Breast epithelium (tissue), 3 donors: ENCODE results near the gene RPP25.

Experiments
- CTCF ChIP-seq, 3 donors: fragments of 450-650 bp; IDR thresholded peaks; one replicate each; pipeline ENCODE4 v1.5.1; 2016 to 2017; ENCODE audit warnings: antibody characterized with exemption in 3 of 3, mild to moderate bottlenecking in 3 of 3, moderate library complexity in 3 of 3
- POLR2A ChIP-seq: fragments of 450-650 bp; IDR thresholded peaks from one replicate; pipeline ENCODE4 v1.6.1; 2016; ENCODE audit warnings: antibody characterized with exemption, mild to moderate bottlenecking, moderate library complexity

DNA sequence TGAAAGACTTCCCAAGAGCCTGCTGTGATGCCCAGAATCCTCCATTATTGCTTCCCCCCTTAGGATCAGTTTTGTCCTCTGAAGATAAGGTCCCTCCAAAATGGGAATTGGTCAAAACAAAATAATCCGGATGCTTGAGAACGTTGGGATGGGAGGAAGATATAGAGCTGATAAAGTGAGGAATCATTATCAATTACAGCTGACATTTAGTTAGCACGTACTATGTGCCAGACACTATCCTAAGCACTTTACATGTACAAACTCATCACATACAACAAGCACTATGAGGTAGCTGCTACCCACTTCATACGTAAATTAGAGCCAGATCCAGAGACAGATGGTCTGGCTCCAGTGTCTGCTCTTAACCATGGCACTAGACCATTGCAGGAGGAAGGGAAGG lies 6.6 kb upstream of the RPP25 start:
- TF ChIP-seq CTCF (IDR thresholded peaks at IDR 0.05) (no peak), POLR2A (no peak)
